HepG2 (cell line): ENCODE results near the gene ST8SIA2. TPM values are rescaled to one million over a fixed set of nuclear protein-coding genes. Genes with fewer than 3 reads are reported as not detected.

ENCODE experiments used
- ATAC-seq: fragments of 200-7000 bp; cut with Tn5 transposase; 3 replicates; pipeline ENCODE4 v1.9.1; 2020; ENCODE audit warnings: mild to moderate bottlenecking, moderate library complexity
- BruUV-seq: library from RNA; stranded (reverse); fragments of 400-500 nt; replicated peaks from 2 replicates; lab custom pipeline; 2021; lab: Mats Ljungman, UMichigan
- CTCF ChIA-PET: fragments of 300-600 bp; formaldehyde crosslinking; extraction: SDS; loops from one replicate; lab custom pipeline; 2021; ENCODE audit warnings: low total read pairs, inconsistent platforms, low intra/inter-chr PET ratio; lab: Yijun Ruan, JAX
- POLR2A ChIA-PET: fragments of 350-600 bp; sonication (Branson Sonifier 250); formaldehyde crosslinking; loops from one replicate; lab custom pipeline; 2020; ENCODE audit warnings: antibody characterized with exemption, inconsistent platforms; lab: Yijun Ruan, JAX
- DNase-seq: peaks from one replicate; pipeline ENCODE4 v3.0.0-alpha.2; 2015; ENCODE audit warnings: low spot score
- FAIRE-seq: peaks from 3 replicates; lab custom pipeline; 2011; peaks lifted over from hg19 to GRCh38; lab: Jason Lieb, UNC
- H2AFZ ChIP-seq: one replicate; pipeline ENCODE4 v1.6.1; 2011; ENCODE audit warnings: low read length, inconsistent platforms
- H3K27ac ChIP-seq: fragments of 300-600 bp; 3 replicates; pipeline ENCODE4 v1.8.0; 2011; ENCODE audit warnings: mixed run types, mild to moderate bottlenecking, mixed read lengths, low read length, inconsistent platforms; ENCODE audit not compliant: insufficient read depth; ENCODE audit errors: extremely low read length
- H3K27me3 ChIP-seq, 2 experiments: fragments of 200-600 bp in 1 of 2; 2 replicates in 1 of 2; 3 replicates in 1 of 2; pipeline versions ENCODE4 v1.6.0 to v1.8.0; 2011; ENCODE audit warnings: low read length in 2 of 2, mild to moderate bottlenecking in 2 of 2, moderate library complexity in 2 of 2, inconsistent platforms in 1 of 2; ENCODE audit not compliant: insufficient read depth in 2 of 2, control insufficient read depth in 1 of 2
- H3K36me3 ChIP-seq, 2 experiments: fragments of 200-600 bp in 1 of 2; replicated peaks in 1 of 2; 2 replicates in 1 of 2; 3 replicates in 1 of 2; pipeline versions ENCODE4 v1.5.1 to v1.8.0; 2011; ENCODE audit warnings: low read length in 2 of 2, inconsistent platforms in 1 of 2; ENCODE audit not compliant: insufficient read depth in 2 of 2, control insufficient read depth in 1 of 2
- H3K4me1 ChIP-seq: 2 replicates; pipeline ENCODE4 v1.5.1; 2012; ENCODE audit warnings: low read length, inconsistent platforms; ENCODE audit not compliant: insufficient read depth
- H3K4me2 ChIP-seq: 2 replicates; pipeline ENCODE4 v1.6.0; 2011; ENCODE audit warnings: low read depth, low read length, inconsistent platforms
- H3K4me3 ChIP-seq, 3 experiments: fragments of 200-600 bp in 1 of 3; sonication (generic), shearing (Covaris generic) in 1 of 3; replicated peaks in 1 of 3; 2 replicates each; pipeline ENCODE4 v1.5.1; 2011 to 2016; ENCODE audit warnings: low read length in 3 of 3, inconsistent platforms in 2 of 3, low read depth in 2 of 3, mild to moderate bottlenecking in 2 of 3, control low read depth in 1 of 3, mixed read lengths in 1 of 3; ENCODE audit not compliant: insufficient read depth in 1 of 3
- H3K79me2 ChIP-seq: one replicate; pipeline ENCODE4 v1.6.1; 2011; ENCODE audit warnings: low read length, inconsistent platforms; ENCODE audit not compliant: insufficient read depth
- H3K9ac ChIP-seq: 2 replicates; pipeline ENCODE4 v1.6.0; 2011; ENCODE audit warnings: mild to moderate bottlenecking, low read depth, low read length, inconsistent platforms; ENCODE audit not compliant: insufficient read depth
- H3K9me3 ChIP-seq: 2 replicates; pipeline ENCODE4 v1.5.1; 2012; ENCODE audit warnings: mild to moderate bottlenecking, low read length
- H4K20me1 ChIP-seq: 2 replicates; pipeline ENCODE4 v1.6.0; 2011; ENCODE audit warnings: inconsistent platforms, mild to moderate bottlenecking, low read length, moderate library complexity; ENCODE audit not compliant: insufficient read depth
- DPF2 ChIP-seq: sonication (generic); formaldehyde crosslinking; IDR thresholded peaks from 2 replicates; pipeline ENCODE4 v1.4.0; 2020; ENCODE audit warnings: mild to moderate bottlenecking, low read depth, missing genetic modification reagents, borderline replicate concordance
- FOXK1 ChIP-seq: sonication (generic); formaldehyde crosslinking; IDR thresholded peaks from 2 replicates; pipeline ENCODE4 v1.4.0; 2020; ENCODE audit warnings: low read depth, missing genetic modification reagents, borderline replicate concordance
- IRF2 ChIP-seq: IDR thresholded peaks from 2 replicates; pipeline ENCODE4 v1.6.1; 2018; ENCODE audit warnings: missing genetic modification reagents, missing compliant biosample characterization
- JARID2 ChIP-seq: sonication (generic); formaldehyde crosslinking; IDR thresholded peaks from 2 replicates; pipeline ENCODE4 v1.8.1; 2023; ENCODE audit warnings: missing genetic modification reagents, inconsistent platforms; ENCODE audit not compliant: insufficient replicate concordance
- RFXAP ChIP-seq: sonication (generic); formaldehyde crosslinking; IDR thresholded peaks from 2 replicates; pipeline ENCODE4 v1.4.0; 2020; ENCODE audit warnings: missing genetic modification reagents, borderline replicate concordance
- ZBTB20 ChIP-seq: sonication (generic); formaldehyde crosslinking; IDR thresholded peaks from 2 replicates; pipeline ENCODE4 v1.8.1; 2023; ENCODE audit warnings: missing genetic modification reagents, low read depth, mild to moderate bottlenecking, borderline replicate concordance
- ZBTB38 ChIP-seq: sonication (generic); formaldehyde crosslinking; IDR thresholded peaks from 2 replicates; pipeline ENCODE4 v1.5.1; 2020; ENCODE audit warnings: mild to moderate bottlenecking, missing genetic modification reagents
- ZFP36L2 ChIP-seq: sonication (generic); formaldehyde crosslinking; IDR thresholded peaks from 2 replicates; pipeline ENCODE4 v1.4.0; 2020; ENCODE audit warnings: missing genetic modification reagents
- ZNF605 ChIP-seq: sonication (generic); formaldehyde crosslinking; IDR thresholded peaks from 2 replicates; pipeline ENCODE4 v1.8.0; 2022; ENCODE audit warnings: mild to moderate bottlenecking, missing genetic modification reagents
- ZNF670 ChIP-seq: sonication (generic); formaldehyde crosslinking; IDR thresholded peaks from 2 replicates; pipeline ENCODE4 v1.8.0; 2022; ENCODE audit warnings: mild to moderate bottlenecking, missing genetic modification reagents, borderline replicate concordance
- ZNF720 ChIP-seq: sonication (generic); formaldehyde crosslinking; IDR thresholded peaks from 2 replicates; pipeline ENCODE4 v1.4.0; 2020; ENCODE audit warnings: missing genetic modification reagents
- ZNF747 ChIP-seq: sonication (generic); formaldehyde crosslinking; IDR thresholded peaks from 2 replicates; pipeline ENCODE4 v1.8.1; 2023; ENCODE audit warnings: missing genetic modification reagents, mild to moderate bottlenecking, borderline replicate concordance
- ZNF792 ChIP-seq: IDR thresholded peaks from 2 replicates; pipeline ENCODE4 v1.6.1; 2016
- ZNF816 ChIP-seq: sonication (generic); formaldehyde crosslinking; IDR thresholded peaks from 2 replicates; pipeline ENCODE4 v1.8.0; 2022; ENCODE audit warnings: missing genetic modification reagents, mild to moderate bottlenecking, borderline replicate concordance
- ZSCAN30 ChIP-seq: sonication (generic); formaldehyde crosslinking; IDR thresholded peaks from 2 replicates; pipeline ENCODE4 v1.5.0; 2020; ENCODE audit warnings: mild to moderate bottlenecking, missing genetic modification reagents
- WGBS: methylation state at CpG from one replicate; pipeline ENCODE4 v1.1.6; 2017; ENCODE audit warnings: low lambda C conversion rate; 5-methylcytosine and 5-hydroxymethylcytosine counted together
- in situ Hi-C: cut with HindIII; loops from 2 replicates; pipeline ENCODE4 v1.10.0; 2017; ENCODE audit warnings: low pct_unique_long_range_greater_than_20kb; ENCODE audit not compliant: extremely low pct_ligation_motif_present
- intact Hi-C: fragments of 100-400 bp; cut with micrococcal nuclease; formaldehyde crosslinking; loops from one replicate; pipeline ENCODE4 v1.10.0; 2022; ENCODE audit not compliant: unreplicated experiment
- polyA plus RNA-seq, 8 experiments: library from polyadenylated mRNA; depleted of rRNA in 3 of 8; stranded (reverse) in 7 of 8; unstranded in 1 of 8; fragments of >200 nt; fragmentation: Illumina TruSeq in 4 of 8; extraction: Trizol in 4 of 8; gene quantifications; 2 replicates each; pipeline versions ENCODE4 v1.2.1 to v1.2.3, GENCODE V29; 2011 to 2016; ENCODE audit warnings: low read depth in 4 of 8, missing spikeins in 1 of 8, mixed read lengths in 1 of 8; ENCODE audit not compliant: insufficient read depth in 1 of 8
- total RNA-seq, 5 experiments: library from RNA; depleted of rRNA; stranded (reverse); fragments of >200 nt; fragmentation: Illumina TruSeq; extraction: Trizol; gene quantifications; 2 replicates each; pipeline ENCODE4 v1.2.3, GENCODE V29; 2016; ENCODE audit warnings: low read depth in 1 of 5
- TF ChIP-seq, protein P1 (sequence below): sonication (generic); formaldehyde crosslinking; IDR thresholded peaks from 2 replicates; pipeline ENCODE4 v1.4.0; 2020; ENCODE audit warnings: missing genetic modification reagents
- TF ChIP-seq, protein P2 (sequence below): sonication (generic); formaldehyde crosslinking; IDR thresholded peaks from 2 replicates; pipeline ENCODE4 v1.8.1; 2023; ENCODE audit warnings: missing genetic modification reagents, inconsistent platforms, borderline replicate concordance

ST8SIA2 gene
- total and polyA plus RNA-seq, 2 of the 13 experiments (the other 11 are each of a cell fraction or from before 2014, with no cell fraction given), result not detected

DNA sequence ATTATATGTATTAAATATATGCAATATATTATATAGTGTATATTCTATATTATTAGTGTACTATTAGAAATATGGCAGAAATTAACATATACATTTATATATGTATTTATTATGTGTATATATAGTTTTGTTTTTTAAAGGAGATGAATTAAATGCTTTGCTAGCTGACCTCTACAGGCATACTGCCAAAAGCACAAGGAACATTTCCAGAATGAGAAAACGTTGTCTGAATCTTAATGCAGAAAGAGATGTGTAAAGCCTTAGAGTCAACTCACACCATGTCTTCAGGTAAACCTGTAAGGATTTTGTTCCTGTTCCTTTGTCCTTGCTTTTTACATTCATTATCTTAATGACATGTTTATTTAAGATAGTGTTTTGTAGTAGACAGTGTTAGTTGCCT lies 111.9 kb downstream of the ST8SIA2 start:
- Histone ChIP-seq H4K20me1 (no peaks in the 10 kb centered on the region), H3K9ac (no peak overlapping the region), H3K4me3 (no peak overlapping the region), H3K4me2 (no peak overlapping the region), H3K79me2 (no peaks in the 10 kb centered on the region), H3K27me3 (peaks cover 0 to 7% of the 10 kb centered on the region in 2 experiments; a peak in 1 of 5 replicates), H3K9me3 (no peaks in the 10 kb centered on the region), H2AFZ (no peak overlapping the region), H3K4me1 (no peaks in the 10 kb centered on the region), H3K36me3 (no peaks in the 10 kb centered on the region), H3K27ac (no peak overlapping the region)
- intact Hi-C loops (no loop called here), in situ Hi-C loops (no loop called here)
- no peak for DNase-seq
- WGBS, result 0% methylated on average over 1 of the region's 1 CpG
- ChIA-PET CTCF (no interaction called here), POLR2A (no interaction called here)
- TF ChIP-seq ZNF670 (CRISPR knock-in tag) (no peak), ZNF747 (CRISPR knock-in tag) (no peak), ZNF792 (CRISPR knock-in tag) (no peak), DPF2 (CRISPR knock-in tag) (no peak), ZNF720 (CRISPR knock-in tag) (no peak), ZNF605 (CRISPR knock-in tag) (no peak), ZBTB20 (no peak), ZBTB38 (CRISPR knock-in tag) (no peak), FOXK1 (no peak), ZNF816 (CRISPR knock-in tag) (no peak), ZSCAN30 (no peak), RFXAP (CRISPR knock-in tag) (no peak), ZFP36L2 (CRISPR knock-in tag) (no peak), JARID2 (CRISPR knock-in tag) (no peak), IRF2 (CRISPR knock-in tag) (no peak)
- TF ChIP-seq, protein P1, sequence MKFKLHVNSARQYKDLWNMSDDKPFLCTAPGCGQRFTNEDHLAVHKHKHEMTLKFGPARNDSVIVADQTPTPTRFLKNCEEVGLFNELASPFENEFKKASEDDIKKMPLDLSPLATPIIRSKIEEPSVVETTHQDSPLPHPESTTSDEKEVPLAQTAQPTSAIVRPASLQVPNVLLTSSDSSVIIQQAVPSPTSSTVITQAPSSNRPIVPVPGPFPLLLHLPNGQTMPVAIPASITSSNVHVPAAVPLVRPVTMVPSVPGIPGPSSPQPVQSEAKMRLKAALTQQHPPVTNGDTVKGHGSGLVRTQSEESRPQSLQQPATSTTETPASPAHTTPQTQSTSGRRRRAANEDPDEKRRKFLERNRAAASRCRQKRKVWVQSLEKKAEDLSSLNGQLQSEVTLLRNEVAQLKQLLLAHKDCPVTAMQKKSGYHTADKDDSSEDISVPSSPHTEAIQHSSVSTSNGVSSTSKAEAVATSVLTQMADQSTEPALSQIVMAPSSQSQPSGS (CRISPR knock-in tag), result no peak
- TF ChIP-seq, protein P2, sequence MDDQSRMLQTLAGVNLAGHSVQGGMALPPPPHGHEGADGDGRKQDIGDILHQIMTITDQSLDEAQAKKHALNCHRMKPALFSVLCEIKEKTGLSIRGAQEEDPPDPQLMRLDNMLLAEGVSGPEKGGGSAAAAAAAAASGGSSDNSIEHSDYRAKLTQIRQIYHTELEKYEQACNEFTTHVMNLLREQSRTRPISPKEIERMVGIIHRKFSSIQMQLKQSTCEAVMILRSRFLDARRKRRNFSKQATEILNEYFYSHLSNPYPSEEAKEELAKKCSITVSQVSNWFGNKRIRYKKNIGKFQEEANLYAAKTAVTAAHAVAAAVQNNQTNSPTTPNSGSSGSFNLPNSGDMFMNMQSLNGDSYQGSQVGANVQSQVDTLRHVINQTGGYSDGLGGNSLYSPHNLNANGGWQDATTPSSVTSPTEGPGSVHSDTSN, result no peak
- no peak for ATAC-seq
- no TSS peak for BruUV-seq
- no peak for FAIRE-seq
